SK-N-SH treated with all-trans-retinoic acid at 6 μM for 48 hours (cell line): ENCODE measurements around the gene RPRD1B.

ENCODE experiments used
- ATAC-seq: fragments of 200-7000 bp; cut with Tn5 transposase; 3 replicates; pipeline ENCODE4 v1.9.1; 2020; ENCODE audit warnings: mild to moderate bottlenecking, moderate library complexity
- ARNTL ChIP-seq: fragments of 450-650 bp; formaldehyde crosslinking; IDR thresholded peaks from 2 replicates; pipeline ENCODE4 v1.5.0; 2020; ENCODE audit warnings: low read depth, mild to moderate bottlenecking, moderate library complexity, borderline replicate concordance
- BACH2 ChIP-seq: fragments of 250-450 bp; sonication (Bioruptor Pico); IDR thresholded peaks from 2 replicates; pipeline ENCODE4 v1.9.0; 2021; ENCODE audit warnings: mild to moderate bottlenecking, borderline replicate concordance
- ESRRG ChIP-seq: fragments of 250-450 bp; sonication (Bioruptor Pico); IDR thresholded peaks from 2 replicates; pipeline ENCODE4 v1.6.1; 2021; ENCODE audit warnings: mild to moderate bottlenecking
- GLIS3 ChIP-seq: fragments of 250-450 bp; sonication (Bioruptor Pico); IDR thresholded peaks from 2 replicates; pipeline ENCODE4 v1.5.0; 2020; ENCODE audit warnings: mild to moderate bottlenecking, moderate library complexity
- ISL1 ChIP-seq: fragments of 250-450 bp; sonication (Bioruptor Pico); IDR thresholded peaks from 2 replicates; pipeline ENCODE4 v2.1.2; 2022; ENCODE audit warnings: mild to moderate bottlenecking, moderate library complexity
- OSR1 ChIP-seq: fragments of 250-450 bp; sonication (Bioruptor Pico); IDR thresholded peaks from 2 replicates; pipeline ENCODE4 v1.8.0; 2022; ENCODE audit warnings: moderate library complexity, mild to moderate bottlenecking, inconsistent platforms
- PPARA ChIP-seq: fragments of 250-450 bp; sonication (Bioruptor Pico); IDR thresholded peaks from 2 replicates; pipeline ENCODE4 v1.5.0; 2020; ENCODE audit warnings: mild to moderate bottlenecking, borderline replicate concordance
- RARB ChIP-seq: fragments of 250-450 bp; sonication (Bioruptor Pico); IDR thresholded peaks from 2 replicates; pipeline ENCODE4 v1.8.0; 2021; ENCODE audit warnings: mild to moderate bottlenecking, moderate library complexity
- SNAI2 ChIP-seq: fragments of 250-450 bp; sonication (Bioruptor Pico); IDR thresholded peaks from 2 replicates; pipeline ENCODE4 v1.5.0; 2020; ENCODE audit warnings: mild to moderate bottlenecking, moderate library complexity
- TCF4 ChIP-seq: fragments of 250-450 bp; sonication (Bioruptor Pico); IDR thresholded peaks from 2 replicates; pipeline ENCODE4 v1.8.0; 2021; ENCODE audit warnings: mild to moderate bottlenecking, moderate library complexity, borderline replicate concordance
- TOX ChIP-seq: fragments of 250-450 bp; sonication (Bioruptor Pico); IDR thresholded peaks from 2 replicates; pipeline ENCODE4 v1.8.0; 2021; ENCODE audit warnings: mild to moderate bottlenecking, moderate library complexity, borderline replicate concordance
- ZC3H10 ChIP-seq: fragments of 250-450 bp; sonication (Bioruptor Pico); IDR thresholded peaks from 2 replicates; pipeline ENCODE4 v1.5.1; 2021; ENCODE audit warnings: mild to moderate bottlenecking, moderate library complexity
- ZFP3 ChIP-seq: fragments of 250-450 bp; sonication (Bioruptor Pico); IDR thresholded peaks from 2 replicates; pipeline ENCODE4 v1.5.0; 2020; ENCODE audit warnings: mild to moderate bottlenecking, moderate library complexity
- ZFP30 ChIP-seq: fragments of 450-650 bp; formaldehyde crosslinking; IDR thresholded peaks from 2 replicates; pipeline ENCODE4 v1.5.0; 2022; ENCODE audit warnings: mild to moderate bottlenecking, moderate library complexity
- ZNF565 ChIP-seq: fragments of 450-650 bp; formaldehyde crosslinking; conservative IDR thresholded peaks from 2 replicates; pipeline ENCODE4 v1.5.0; 2020; ENCODE audit warnings: low read depth, mild to moderate bottlenecking, moderate library complexity
- ZNF70 ChIP-seq: fragments of 450-650 bp; formaldehyde crosslinking; IDR thresholded peaks from 2 replicates; pipeline ENCODE4 v1.5.0; 2020; ENCODE audit warnings: mild to moderate bottlenecking, moderate library complexity
- ZNF8 ChIP-seq: fragments of 450-650 bp; formaldehyde crosslinking; IDR thresholded peaks from 2 replicates; pipeline ENCODE4 v1.5.0; 2020; ENCODE audit warnings: mild to moderate bottlenecking, moderate library complexity
- TF ChIP-seq, protein P1 (sequence below): fragments of 250-450 bp; sonication (Bioruptor Pico); IDR thresholded peaks from 2 replicates; pipeline ENCODE4 v1.5.1; 2020; ENCODE audit warnings: low read depth, mild to moderate bottlenecking, moderate library complexity
- TF ChIP-seq, protein P2 (sequence below): fragments of 250-450 bp; sonication (Bioruptor Pico); IDR thresholded peaks from 2 replicates; pipeline ENCODE4 v1.8.0; 2021; ENCODE audit warnings: low read depth, mild to moderate bottlenecking, moderate library complexity, borderline replicate concordance
- TF ChIP-seq, protein P3 (sequence below): fragments of 250-450 bp; sonication (Bioruptor Pico); IDR thresholded peaks from 2 replicates; pipeline ENCODE4 v1.5.1; 2021; ENCODE audit warnings: mild to moderate bottlenecking, moderate library complexity
- TF ChIP-seq, protein P4 (sequence below): fragments of 250-450 bp; sonication (Bioruptor Pico); IDR thresholded peaks from 2 replicates; pipeline ENCODE4 v1.5.0; 2020; ENCODE audit warnings: mild to moderate bottlenecking, moderate library complexity

The RPRD1B gene

DNA sequence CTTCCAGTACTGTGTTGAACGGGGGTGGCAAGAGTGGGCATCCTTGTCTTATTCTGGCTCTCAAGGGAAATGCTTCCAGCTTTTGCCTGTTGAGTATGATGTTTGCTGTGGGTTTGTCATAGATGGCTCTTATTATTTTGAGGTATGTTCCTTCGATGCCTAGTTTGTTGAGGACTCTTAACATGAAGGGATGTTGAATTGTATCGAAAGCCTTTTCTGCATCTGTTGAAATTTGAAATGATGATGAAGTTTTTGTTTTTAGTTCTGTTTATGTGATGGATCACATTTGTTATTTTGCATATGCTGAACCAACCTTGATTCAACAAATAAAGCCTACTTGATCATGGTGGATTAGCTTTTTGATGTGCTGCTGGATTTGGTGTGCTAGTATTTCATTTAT lies 48.0 kb downstream of the RPRD1B start:
- TF ChIP-seq SNAI2 (CRISPR knock-in tag) (no peak), ISL1 (CRISPR knock-in tag) (no peak), GLIS3 (no peak), TCF4 (CRISPR knock-in tag) (no peak), ZNF565 (CRISPR knock-in tag) (no peak), RARB (CRISPR knock-in tag) (no peak), ARNTL (CRISPR knock-in tag) (no peak), ZFP3 (CRISPR knock-in tag) (no peak), ESRRG (CRISPR knock-in tag) (no peak), PPARA (no peak), BACH2 (CRISPR knock-in tag) (no peak), ZNF8 (CRISPR knock-in tag) (no peak), ZC3H10 (CRISPR knock-in tag) (no peak)
- TF ChIP-seq, protein P1, sequence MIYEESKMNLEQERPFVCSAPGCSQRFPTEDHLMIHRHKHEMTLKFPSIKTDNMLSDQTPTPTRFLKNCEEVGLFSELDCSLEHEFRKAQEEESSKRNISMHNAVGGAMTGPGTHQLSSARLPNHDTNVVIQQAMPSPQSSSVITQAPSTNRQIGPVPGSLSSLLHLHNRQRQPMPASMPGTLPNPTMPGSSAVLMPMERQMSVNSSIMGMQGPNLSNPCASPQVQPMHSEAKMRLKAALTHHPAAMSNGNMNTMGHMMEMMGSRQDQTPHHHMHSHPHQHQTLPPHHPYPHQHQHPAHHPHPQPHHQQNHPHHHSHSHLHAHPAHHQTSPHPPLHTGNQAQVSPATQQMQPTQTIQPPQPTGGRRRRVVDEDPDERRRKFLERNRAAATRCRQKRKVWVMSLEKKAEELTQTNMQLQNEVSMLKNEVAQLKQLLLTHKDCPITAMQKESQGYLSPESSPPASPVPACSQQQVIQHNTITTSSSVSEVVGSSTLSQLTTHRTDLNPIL (CRISPR knock-in tag) = no peak
- TF ChIP-seq, all 23 proteins: peak for 0
- ATAC-seq = no peak

DNA sequence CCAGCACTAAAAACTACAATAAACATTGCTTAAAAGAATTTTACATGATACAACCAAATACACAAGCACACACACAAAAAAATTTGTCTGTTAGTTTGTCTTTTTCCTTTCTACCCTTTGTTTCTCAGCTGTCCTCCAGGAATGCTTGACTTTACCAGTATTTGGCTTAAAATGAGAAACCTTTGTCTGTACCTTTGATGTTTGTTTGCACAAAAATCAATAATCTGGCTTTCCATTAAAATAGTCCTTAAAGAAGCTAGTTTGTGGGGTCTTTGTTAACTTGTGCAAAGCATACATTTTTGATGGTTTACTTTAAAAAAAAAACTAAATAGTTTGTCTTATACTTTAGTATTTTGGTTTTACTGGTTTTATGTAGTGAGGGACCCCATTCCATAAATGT lies 49.3 kb downstream of the RPRD1B start:
- no peak for ATAC-seq
- TF ChIP-seq, protein P2, sequence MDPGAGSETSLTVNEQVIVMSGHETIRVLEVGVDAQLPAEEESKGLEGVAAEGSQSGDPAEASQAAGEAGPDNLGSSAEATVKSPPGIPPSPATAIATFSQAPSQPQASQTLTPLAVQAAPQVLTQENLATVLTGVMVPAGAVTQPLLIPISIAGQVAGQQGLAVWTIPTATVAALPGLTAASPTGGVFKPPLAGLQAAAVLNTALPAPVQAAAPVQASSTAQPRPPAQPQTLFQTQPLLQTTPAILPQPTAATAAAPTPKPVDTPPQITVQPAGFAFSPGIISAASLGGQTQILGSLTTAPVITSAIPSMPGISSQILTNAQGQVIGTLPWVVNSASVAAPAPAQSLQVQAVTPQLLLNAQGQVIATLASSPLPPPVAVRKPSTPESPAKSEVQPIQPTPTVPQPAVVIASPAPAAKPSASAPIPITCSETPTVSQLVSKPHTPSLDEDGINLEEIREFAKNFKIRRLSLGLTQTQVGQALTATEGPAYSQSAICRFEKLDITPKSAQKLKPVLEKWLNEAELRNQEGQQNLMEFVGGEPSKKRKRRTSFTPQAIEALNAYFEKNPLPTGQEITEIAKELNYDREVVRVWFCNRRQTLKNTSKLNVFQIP (CRISPR knock-in tag) = no peak
- no peak for TF ChIP-seq ZNF70 (CRISPR knock-in tag)
- no peak for TF ChIP-seq TOX (CRISPR knock-in tag)
- no peak for TF ChIP-seq OSR1 (CRISPR knock-in tag)
- no peak for TF ChIP-seq ZNF565 (CRISPR knock-in tag)
- TF ChIP-seq BACH2 (CRISPR knock-in tag) = no peak
- TF ChIP-seq ESRRG (CRISPR knock-in tag) = no peak
- TF ChIP-seq TCF4 (CRISPR knock-in tag) = no peak
- TF ChIP-seq, protein P3, sequence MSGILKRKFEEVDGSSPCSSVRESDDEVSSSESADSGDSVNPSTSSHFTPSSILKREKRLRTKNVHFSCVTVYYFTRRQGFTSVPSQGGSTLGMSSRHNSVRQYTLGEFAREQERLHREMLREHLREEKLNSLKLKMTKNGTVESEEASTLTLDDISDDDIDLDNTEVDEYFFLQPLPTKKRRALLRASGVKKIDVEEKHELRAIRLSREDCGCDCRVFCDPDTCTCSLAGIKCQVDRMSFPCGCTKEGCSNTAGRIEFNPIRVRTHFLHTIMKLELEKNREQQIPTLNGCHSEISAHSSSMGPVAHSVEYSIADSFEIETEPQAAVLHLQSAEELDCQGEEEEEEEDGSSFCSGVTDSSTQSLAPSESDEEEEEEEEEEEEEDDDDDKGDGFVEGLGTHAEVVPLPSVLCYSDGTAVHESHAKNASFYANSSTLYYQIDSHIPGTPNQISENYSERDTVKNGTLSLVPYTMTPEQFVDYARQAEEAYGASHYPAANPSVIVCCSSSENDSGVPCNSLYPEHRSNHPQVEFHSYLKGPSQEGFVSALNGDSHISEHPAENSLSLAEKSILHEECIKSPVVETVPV (CRISPR knock-in tag) = no peak
- no peak for TF ChIP-seq ARNTL (CRISPR knock-in tag)
- TF ChIP-seq ZC3H10 (CRISPR knock-in tag) = no peak
- TF ChIP-seq, protein P1 (CRISPR knock-in tag) = no peak
- TF ChIP-seq, all 23 proteins: peak for 0

DNA sequence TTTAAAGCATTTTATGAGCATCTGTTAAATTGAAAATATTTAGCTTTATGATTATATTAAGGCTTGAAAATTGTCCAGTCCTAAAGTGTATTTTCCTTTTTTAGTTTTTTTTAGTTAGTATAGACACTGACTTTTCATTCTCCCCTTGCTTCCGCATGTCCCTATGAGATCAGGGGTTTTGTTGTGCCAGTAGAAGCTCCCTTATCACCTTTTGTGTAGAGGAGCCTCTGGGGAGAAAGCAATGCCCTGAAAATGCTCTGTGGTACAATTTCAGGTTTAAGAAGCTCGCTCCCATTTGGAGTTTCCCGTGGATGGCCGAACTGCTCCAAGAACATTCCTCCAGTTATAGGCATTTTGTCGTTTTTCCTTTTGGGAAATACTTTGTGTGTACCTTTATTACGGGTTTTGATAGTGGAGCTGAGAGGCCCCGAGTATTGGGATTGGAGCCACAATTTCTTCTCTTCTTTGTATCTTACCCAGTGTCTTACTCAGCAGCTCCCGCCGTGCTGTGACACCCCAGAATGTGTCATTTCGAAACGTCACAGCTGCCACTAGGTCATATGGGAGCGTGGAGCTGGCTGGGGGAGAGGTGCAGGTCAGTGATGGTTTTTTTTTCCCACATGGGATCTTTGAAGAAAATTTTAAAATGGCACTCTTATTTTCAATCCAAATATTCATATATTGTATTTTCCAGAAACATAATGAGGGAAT lies 49.9 kb downstream of the RPRD1B start:
- ATAC-seq = no peak
- TF ChIP-seq ZFP3 (CRISPR knock-in tag) = peak; percentile 91
- no peak for TF ChIP-seq ZFP30 (CRISPR knock-in tag)

DNA sequence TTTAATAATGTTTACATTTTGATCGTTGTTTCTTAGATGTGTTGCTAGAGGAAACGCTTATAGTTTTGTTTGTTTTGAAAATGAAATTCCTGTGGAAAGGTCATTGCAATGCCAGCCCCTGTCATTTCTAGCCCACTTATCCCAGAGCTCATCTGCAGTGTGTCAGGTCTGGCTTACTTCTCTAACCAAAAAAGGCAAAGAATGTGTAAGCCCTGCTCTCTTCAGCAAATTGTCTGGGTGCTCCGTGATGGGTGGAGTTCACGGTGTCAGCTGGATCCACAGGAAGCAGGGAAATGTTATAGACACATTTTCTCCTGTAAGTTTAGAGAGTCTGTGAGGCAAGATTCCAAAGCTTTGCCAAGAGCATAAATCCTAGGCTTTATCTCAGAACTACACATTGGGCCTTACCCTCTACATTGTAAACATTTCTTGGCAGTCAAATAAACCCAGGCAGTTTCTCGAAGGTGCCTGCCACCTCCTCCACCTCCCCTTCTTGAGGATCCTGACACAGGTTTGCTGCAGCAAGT lies 50.9 kb downstream of the RPRD1B start:
- peak; percentile 97 for ATAC-seq
- TF ChIP-seq, protein P3 (CRISPR knock-in tag) = no peak
- TF ChIP-seq PPARA (no peak), ZNF565 (CRISPR knock-in tag) (no peak), ZFP3 (CRISPR knock-in tag) (no peak), ZFP30 (CRISPR knock-in tag) (no peak), ISL1 (CRISPR knock-in tag) (peak; percentile 85), SNAI2 (CRISPR knock-in tag) (0 out of 2 replicates have a peak, but pooled peaks have one; percentile 67)
- TF ChIP-seq, protein P4, sequence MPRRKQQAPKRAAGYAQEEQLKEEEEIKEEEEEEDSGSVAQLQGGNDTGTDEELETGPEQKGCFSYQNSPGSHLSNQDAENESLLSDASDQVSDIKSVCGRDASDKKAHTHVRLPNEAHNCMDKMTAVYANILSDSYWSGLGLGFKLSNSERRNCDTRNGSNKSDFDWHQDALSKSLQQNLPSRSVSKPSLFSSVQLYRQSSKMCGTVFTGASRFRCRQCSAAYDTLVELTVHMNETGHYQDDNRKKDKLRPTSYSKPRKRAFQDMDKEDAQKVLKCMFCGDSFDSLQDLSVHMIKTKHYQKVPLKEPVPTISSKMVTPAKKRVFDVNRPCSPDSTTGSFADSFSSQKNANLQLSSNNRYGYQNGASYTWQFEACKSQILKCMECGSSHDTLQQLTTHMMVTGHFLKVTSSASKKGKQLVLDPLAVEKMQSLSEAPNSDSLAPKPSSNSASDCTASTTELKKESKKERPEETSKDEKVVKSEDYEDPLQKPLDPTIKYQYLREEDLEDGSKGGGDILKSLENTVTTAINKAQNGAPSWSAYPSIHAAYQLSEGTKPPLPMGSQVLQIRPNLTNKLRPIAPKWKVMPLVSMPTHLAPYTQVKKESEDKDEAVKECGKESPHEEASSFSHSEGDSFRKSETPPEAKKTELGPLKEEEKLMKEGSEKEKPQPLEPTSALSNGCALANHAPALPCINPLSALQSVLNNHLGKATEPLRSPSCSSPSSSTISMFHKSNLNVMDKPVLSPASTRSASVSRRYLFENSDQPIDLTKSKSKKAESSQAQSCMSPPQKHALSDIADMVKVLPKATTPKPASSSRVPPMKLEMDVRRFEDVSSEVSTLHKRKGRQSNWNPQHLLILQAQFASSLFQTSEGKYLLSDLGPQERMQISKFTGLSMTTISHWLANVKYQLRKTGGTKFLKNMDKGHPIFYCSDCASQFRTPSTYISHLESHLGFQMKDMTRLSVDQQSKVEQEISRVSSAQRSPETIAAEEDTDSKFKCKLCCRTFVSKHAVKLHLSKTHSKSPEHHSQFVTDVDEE = 0 out of 2 replicates have a peak, but pooled peaks have one; percentile 23
- TF ChIP-seq, protein P1 (CRISPR knock-in tag) = no peak
